DOHH2 (cell line): ENCODE data around the gene ELP2.
"Not testable (repeated sequence)": the region's sequence is repeated elsewhere in the genome, so short reads cannot be mapped to it uniquely, and the experiment has no call there.

ENCODE experiments used
- H3F3A ChIP-seq: fragments of 200-600 bp; sonication (generic), shearing (Covaris generic); 2 replicates; pipeline ENCODE4 v1.6.0; 2016; ENCODE audit warnings: antibody characterized with exemption, mild to moderate bottlenecking; ENCODE audit not compliant: control insufficient read depth, insufficient read depth
- H3K27ac ChIP-seq: fragments of 200-600 bp; sonication (generic); 2 replicates; pipeline ENCODE4 v1.5.1; 2014; ENCODE audit warnings: low read depth, mild to moderate bottlenecking, low read length, moderate library complexity
- H3K27me3 ChIP-seq: fragments of 200-600 bp; sonication (generic); 2 replicates; pipeline ENCODE4 v1.6.1; 2014; ENCODE audit warnings: mild to moderate bottlenecking, low read length, mixed read lengths; ENCODE audit not compliant: control insufficient read depth
- H3K36me3 ChIP-seq: fragments of 200-600 bp; sonication (generic); 2 replicates; pipeline ENCODE4 v1.6.1; 2014; ENCODE audit warnings: mild to moderate bottlenecking, low read length, moderate library complexity, mixed read lengths; ENCODE audit not compliant: control insufficient read depth
- H3K4me1 ChIP-seq: fragments of 200-600 bp; sonication (generic); 2 replicates; pipeline ENCODE4 v1.6.1; 2014; ENCODE audit warnings: mild to moderate bottlenecking, low read length, mixed read lengths; ENCODE audit not compliant: control insufficient read depth
- H3K4me2 ChIP-seq: fragments of 200-600 bp; sonication (generic); 2 replicates; pipeline ENCODE4 v1.6.0; 2014; ENCODE audit warnings: mild to moderate bottlenecking, low read length, moderate library complexity
- H3K4me3 ChIP-seq: fragments of 200-600 bp; sonication (generic); 2 replicates; pipeline ENCODE4 v1.5.1; 2014; ENCODE audit warnings: mild to moderate bottlenecking, low read length, mixed read lengths
- H3K79me2 ChIP-seq: fragments of 200-600 bp; sonication (generic); 2 replicates; pipeline ENCODE4 v1.6.1; 2014; ENCODE audit warnings: mild to moderate bottlenecking, low read length, mixed read lengths; ENCODE audit not compliant: control insufficient read depth
- H3K9me2 ChIP-seq: fragments of 200-600 bp; sonication (generic); replicated peaks from 2 replicates; pipeline ENCODE4 v1.6.1; 2014; ENCODE audit warnings: mild to moderate bottlenecking, low read length, mixed read lengths; ENCODE audit not compliant: control insufficient read depth
- H3K9me3 ChIP-seq: fragments of 200-600 bp; sonication (generic); 2 replicates; pipeline ENCODE4 v1.6.1; 2014; ENCODE audit warnings: antibody characterized with exemption, low read length, mixed read lengths; ENCODE audit not compliant: control insufficient read depth, insufficient read depth
- H4K20me1 ChIP-seq: fragments of 200-600 bp; sonication (generic); 2 replicates; pipeline ENCODE4 v1.6.0; 2014; ENCODE audit warnings: low read depth, mild to moderate bottlenecking, antibody characterized with exemption, low read length, moderate library complexity; ENCODE audit not compliant: control insufficient read depth, insufficient read depth
- CTCF ChIP-seq: fragments of 200-600 bp; sonication (generic); IDR thresholded peaks from one replicate; pipeline ENCODE4 v1.5.1; 2014; ENCODE audit warnings: antibody characterized with exemption, mild to moderate bottlenecking, low read depth, low read length; ENCODE audit not compliant: poor library complexity, severe bottlenecking
- EZH2phosphoT487 ChIP-seq: fragments of 200-600 bp; sonication (generic); IDR thresholded peaks from 2 replicates; pipeline ENCODE4 v1.6.1; 2017; ENCODE audit warnings: borderline replicate concordance, mild to moderate bottlenecking, antibody characterized with exemption, low read length, moderate library complexity, mixed read lengths

The ELP2 gene

GRCh38 chr18:36167692-36168218 is 38.1 kb downstream of the ELP2 start:
- Histone ChIP-seq H3K9me3 (no peaks in the 10 kb centered on the region), H3K27me3 (no peaks in the 10 kb centered on the region), H3K4me2 (no peak overlapping the region), H3K4me1 (no peaks in the 10 kb centered on the region), H3K4me3 (no peak overlapping the region), H3F3A (no peaks in the 10 kb centered on the region), H3K79me2 (no peaks in the 10 kb centered on the region), H4K20me1 (no peaks in the 10 kb centered on the region), H3K27ac (no peak overlapping the region), H3K36me3 (peaks cover 68% of the 10 kb centered on the region), H3K9me2 (no peaks in the 10 kb centered on the region)
- no peak for TF ChIP-seq CTCF
- TF ChIP-seq EZH2phosphoT487: no peak

- not testable (repeated sequence) for H3F3A ChIP-seq, H3K4me1 ChIP-seq, H3K79me2 ChIP-seq, H3K9me3 ChIP-seq, H3K9me2 ChIP-seq, H3K4me3 ChIP-seq, H3K27me3 ChIP-seq, H4K20me1 ChIP-seq, H3K4me2 ChIP-seq, H3K27ac ChIP-seq
- peaks cover 69% of the 10 kb centered on the region for H3K36me3 ChIP-seq
These were observed 38.6 kb downstream of the ELP2 start for GRCh38 chr18:36168296-36168695.

- no peaks in the 10 kb centered on the region for H3K4me1 ChIP-seq
- H3K27me3 ChIP-seq: no peaks in the 10 kb centered on the region
- no peaks in the 10 kb centered on the region for H3F3A ChIP-seq
- H3K9me3 ChIP-seq: no peaks in the 10 kb centered on the region
- H3K79me2 ChIP-seq: no peaks in the 10 kb centered on the region
- no peak overlapping the region for H3K4me3 ChIP-seq
- no peak overlapping the region for H3K4me2 ChIP-seq
- no peak for TF ChIP-seq CTCF
- no peak for TF ChIP-seq EZH2phosphoT487
- no peaks in the 10 kb centered on the region for H3K9me2 ChIP-seq
- H3K27ac ChIP-seq: no peak overlapping the region
- H3K36me3 ChIP-seq: peaks cover 67% of the 10 kb centered on the region
- no peaks in the 10 kb centered on the region for H4K20me1 ChIP-seq
These were observed 40.2 kb downstream of the ELP2 start for GRCh38 chr18:36169938-36170337.

GRCh38 chr18:36175481-36175880 is 45.8 kb downstream of the ELP2 start:
- Histone ChIP-seq H3K27ac (no peak overlapping the region), H3K27me3 (no peaks in the 10 kb centered on the region), H4K20me1 (no peaks in the 10 kb centered on the region), H3K79me2 (no peaks in the 10 kb centered on the region), H3K9me3 (no peaks in the 10 kb centered on the region), H3F3A (no peaks in the 10 kb centered on the region), H3K9me2 (no peaks in the 10 kb centered on the region), H3K4me1 (peaks cover 8% of the 10 kb centered on the region), H3K4me3 (no peak overlapping the region), H3K36me3 (peaks cover 61% of the 10 kb centered on the region), H3K4me2 (no peak overlapping the region)
- TF ChIP-seq EZH2phosphoT487 (no peak), CTCF (no peak)
